HL-60 (cell line): ENCODE results near the gene HK1.

Source experiments
- GABPA ChIP-seq: IDR thresholded peaks from 2 replicates; pipeline ENCODE4 v1.6.1; 2012; ENCODE audit warnings: low read depth
- POLR2AphosphoS5 ChIP-seq: IDR thresholded peaks from 2 replicates; pipeline ENCODE4 v1.6.1; 2012; ENCODE audit warnings: low read depth
- SPI1 ChIP-seq: IDR thresholded peaks from 2 replicates; pipeline ENCODE4 v1.6.1; 2012; ENCODE audit warnings: low read depth, mild to moderate bottlenecking, borderline replicate concordance
- TF ChIP-seq, protein P1 (sequence below): IDR thresholded peaks from one replicate; pipeline ENCODE4 v1.5.1; 2011; ENCODE audit warnings: low read length, control low read depth, inconsistent platforms; ENCODE audit not compliant: insufficient read depth
- TF ChIP-seq, protein P2 (sequence below): IDR thresholded peaks from 2 replicates; pipeline ENCODE4 v1.6.1; 2012; ENCODE audit warnings: low read depth; ENCODE audit not compliant: insufficient replicate concordance

DNA sequence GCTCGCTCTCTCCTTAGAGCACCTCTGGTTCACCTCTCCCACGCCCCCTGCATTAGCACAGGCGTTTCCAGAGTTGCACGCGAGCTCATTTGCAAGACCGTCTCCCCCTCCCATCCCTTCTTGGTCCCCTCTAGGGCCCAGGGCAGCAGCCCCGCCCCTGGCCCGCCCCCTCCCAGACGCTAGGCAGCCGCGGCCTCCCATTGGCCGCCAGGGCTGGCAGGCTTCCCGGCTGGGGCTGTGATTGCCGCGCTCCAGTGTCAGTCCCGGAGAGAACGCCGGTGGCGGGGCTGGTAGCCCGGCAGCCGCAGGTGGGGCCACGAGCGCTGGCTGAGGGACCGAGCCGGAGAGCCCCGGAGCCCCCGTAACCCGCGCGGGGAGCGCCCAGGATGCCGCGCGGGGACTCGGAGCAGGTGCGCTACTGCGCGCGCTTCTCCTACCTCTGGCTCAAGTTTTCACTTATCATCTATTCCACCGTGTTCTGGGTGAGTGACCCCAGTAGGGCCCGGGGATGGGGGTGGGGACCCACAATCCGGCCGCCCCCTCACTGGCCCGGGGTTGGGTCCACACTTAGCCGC lies 173.0 kb downstream of the HK1 start, which contains the start of gene TSPAN15:
- TF ChIP-seq, protein P1, sequence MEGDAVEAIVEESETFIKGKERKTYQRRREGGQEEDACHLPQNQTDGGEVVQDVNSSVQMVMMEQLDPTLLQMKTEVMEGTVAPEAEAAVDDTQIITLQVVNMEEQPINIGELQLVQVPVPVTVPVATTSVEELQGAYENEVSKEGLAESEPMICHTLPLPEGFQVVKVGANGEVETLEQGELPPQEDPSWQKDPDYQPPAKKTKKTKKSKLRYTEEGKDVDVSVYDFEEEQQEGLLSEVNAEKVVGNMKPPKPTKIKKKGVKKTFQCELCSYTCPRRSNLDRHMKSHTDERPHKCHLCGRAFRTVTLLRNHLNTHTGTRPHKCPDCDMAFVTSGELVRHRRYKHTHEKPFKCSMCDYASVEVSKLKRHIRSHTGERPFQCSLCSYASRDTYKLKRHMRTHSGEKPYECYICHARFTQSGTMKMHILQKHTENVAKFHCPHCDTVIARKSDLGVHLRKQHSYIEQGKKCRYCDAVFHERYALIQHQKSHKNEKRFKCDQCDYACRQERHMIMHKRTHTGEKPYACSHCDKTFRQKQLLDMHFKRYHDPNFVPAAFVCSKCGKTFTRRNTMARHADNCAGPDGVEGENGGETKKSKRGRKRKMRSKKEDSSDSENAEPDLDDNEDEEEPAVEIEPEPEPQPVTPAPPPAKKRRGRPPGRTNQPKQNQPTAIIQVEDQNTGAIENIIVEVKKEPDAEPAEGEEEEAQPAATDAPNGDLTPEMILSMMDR, result no peak
- TF ChIP-seq, protein P2, sequence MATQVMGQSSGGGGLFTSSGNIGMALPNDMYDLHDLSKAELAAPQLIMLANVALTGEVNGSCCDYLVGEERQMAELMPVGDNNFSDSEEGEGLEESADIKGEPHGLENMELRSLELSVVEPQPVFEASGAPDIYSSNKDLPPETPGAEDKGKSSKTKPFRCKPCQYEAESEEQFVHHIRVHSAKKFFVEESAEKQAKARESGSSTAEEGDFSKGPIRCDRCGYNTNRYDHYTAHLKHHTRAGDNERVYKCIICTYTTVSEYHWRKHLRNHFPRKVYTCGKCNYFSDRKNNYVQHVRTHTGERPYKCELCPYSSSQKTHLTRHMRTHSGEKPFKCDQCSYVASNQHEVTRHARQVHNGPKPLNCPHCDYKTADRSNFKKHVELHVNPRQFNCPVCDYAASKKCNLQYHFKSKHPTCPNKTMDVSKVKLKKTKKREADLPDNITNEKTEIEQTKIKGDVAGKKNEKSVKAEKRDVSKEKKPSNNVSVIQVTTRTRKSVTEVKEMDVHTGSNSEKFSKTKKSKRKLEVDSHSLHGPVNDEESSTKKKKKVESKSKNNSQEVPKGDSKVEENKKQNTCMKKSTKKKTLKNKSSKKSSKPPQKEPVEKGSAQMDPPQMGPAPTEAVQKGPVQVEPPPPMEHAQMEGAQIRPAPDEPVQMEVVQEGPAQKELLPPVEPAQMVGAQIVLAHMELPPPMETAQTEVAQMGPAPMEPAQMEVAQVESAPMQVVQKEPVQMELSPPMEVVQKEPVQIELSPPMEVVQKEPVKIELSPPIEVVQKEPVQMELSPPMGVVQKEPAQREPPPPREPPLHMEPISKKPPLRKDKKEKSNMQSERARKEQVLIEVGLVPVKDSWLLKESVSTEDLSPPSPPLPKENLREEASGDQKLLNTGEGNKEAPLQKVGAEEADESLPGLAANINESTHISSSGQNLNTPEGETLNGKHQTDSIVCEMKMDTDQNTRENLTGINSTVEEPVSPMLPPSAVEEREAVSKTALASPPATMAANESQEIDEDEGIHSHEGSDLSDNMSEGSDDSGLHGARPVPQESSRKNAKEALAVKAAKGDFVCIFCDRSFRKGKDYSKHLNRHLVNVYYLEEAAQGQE, result no peak
- TF ChIP-seq POLR2AphosphoS5, result no peak
- no peak for TF ChIP-seq SPI1
- no peak for TF ChIP-seq GABPA
